GM10248 (cell line): ENCODE measurements around the gene GBP4.

Source experiments
- CTCF ChIA-PET: fragments of 300-600 bp; sonication (Branson Sonifier 250); formaldehyde crosslinking; extraction: SDS; loops from one replicate; lab custom pipeline; 2021; ENCODE audit warnings: antibody characterized with exemption; lab: Yijun Ruan, JAX
- POLR2A ChIA-PET: fragments of 350-650 bp; sonication (Branson Sonifier 250); formaldehyde crosslinking; extraction: SDS; loops from one replicate; lab custom pipeline; 2020; ENCODE audit warnings: antibody characterized with exemption; lab: Yijun Ruan, JAX
- DNase-seq: peaks from one replicate; pipeline ENCODE4 v3.0.0; 2012; ENCODE audit errors: extremely low spot score
- CTCF ChIP-seq: IDR thresholded peaks from 2 replicates; pipeline ENCODE4 v1.5.1; 2012; ENCODE audit warnings: mild to moderate bottlenecking, low read depth; ENCODE audit errors: extremely low read depth, missing control alignments, control extremely low read depth

GBP4 gene

GRCh38 chr1:89195476-89195875 lies 3.3 kb downstream of the GBP4 start:
- no peak for TF ChIP-seq CTCF
- DNase-seq, result no peak
- POLR2A ChIA-PET, result no interaction called here
- CTCF ChIA-PET, result no interaction called here

- POLR2A ChIA-PET, result no interaction called here
- CTCF ChIA-PET, result no interaction called here
- TF ChIP-seq CTCF, result no peak
- no peak for DNase-seq
Measured at GRCh38 chr1:89191314-89191713, 7.4 kb downstream of the GBP4 start.

GRCh38 chr1:89190017-89190416 lies 8.7 kb downstream of the GBP4 start:
- no peak for DNase-seq
- POLR2A ChIA-PET, result no interaction called here
- no peak for TF ChIP-seq CTCF
- CTCF ChIA-PET, result interaction anchor here (1.0 to 1.2 kb wide), 2 partner anchors 8 to 11 kb away, joined by 3 read pairs; no protein-coding TSS in a partner anchor

- POLR2A ChIA-PET, result no interaction called here
- TF ChIP-seq CTCF, result no peak
- DNase-seq, result no peak
- CTCF ChIA-PET, result interaction anchor here (1.0 to 1.5 kb wide), 3 partner anchors 9 to 14 kb away, joined by 3 to 4 read pairs (median 3); no protein-coding TSS in a partner anchor
Measured at GRCh38 chr1:89179343-89179742, 19.4 kb downstream of the GBP4 start.

- CTCF ChIA-PET, result interaction anchor here (1.0 to 1.8 kb wide), 4 partner anchors 9 to 24 kb away, joined by 3 to 10 read pairs (median 3); no protein-coding TSS in a partner anchor
- POLR2A ChIA-PET, result no interaction called here
- no peak for TF ChIP-seq CTCF
- DNase-seq, result no peak
Measured at GRCh38 chr1:89176971-89177370, 21.8 kb downstream of the GBP4 start.

GRCh38 chr1:89175601-89176256 lies 23.0 kb downstream of the GBP4 start, which contains the start of gene GBP7:
TSS of gene GBP7 (minus strand) at chr1:89176003. CDS start at chr1:89171935, 4,068 bp downstream.
- DNase-seq, result no peak
- ChIA-PET POLR2A (no interaction called here), CTCF (interaction anchor here (1.0 to 1.8 kb wide), 5 partner anchors 9 to 59 kb away, joined by 3 to 10 read pairs (median 3); no protein-coding TSS in a partner anchor)
- TF ChIP-seq CTCF, result no peak
